Activated CD4-positive, alpha-beta T cell treated with anti-CD3 and anti-CD28 coated beads, Interleukin-2, amount 10 ng/mL, durations not matched to agents 24 days and 14 days (primary cell): ENCODE data around the gene SLC18A2. TPM values are rescaled to one million over a fixed set of nuclear protein-coding genes. Genes with fewer than 3 reads are reported as not detected.
"Not testable (repeated sequence)": the region's sequence is repeated elsewhere in the genome, so short reads cannot be mapped to it uniquely, and the experiment has no call there.

Experiments
- DNase-seq: peaks from one replicate; pipeline ENCODE4 v3.0.0; 2022
- H3K27ac Mint-ChIP-seq: one replicate; pipeline ENCODE4 v1.8.0; 2022; ENCODE audit warnings: mild to moderate bottlenecking, mixed read lengths
- H3K27me3 Mint-ChIP-seq: one replicate; pipeline ENCODE4 v1.8.0; 2022; ENCODE audit warnings: mixed read lengths
- H3K36me3 Mint-ChIP-seq: one replicate; pipeline ENCODE4 v1.8.0; 2022; ENCODE audit warnings: low read depth, mild to moderate bottlenecking, mixed read lengths
- H3K4me1 Mint-ChIP-seq: one replicate; pipeline ENCODE4 v1.8.0; 2021; ENCODE audit warnings: mixed read lengths
- H3K4me3 Mint-ChIP-seq: one replicate; pipeline ENCODE4 v1.8.0; 2022; ENCODE audit warnings: mild to moderate bottlenecking, moderate library complexity, mixed read lengths
- H3K9me3 Mint-ChIP-seq: one replicate; pipeline ENCODE4 v1.8.0; 2021; ENCODE audit warnings: mixed read lengths
- intact Hi-C: fragments of 100-400 bp; cut with micrococcal nuclease; formaldehyde crosslinking; loops from one replicate; pipeline ENCODE4 v1.15.1; 2023
- total RNA-seq: library from RNA; stranded (reverse); gene quantifications from 2 replicates; pipeline ENCODE4 v1.2.3, GENCODE V29; 2022

Gene SLC18A2
- total RNA-seq, 1 donor from 2014 or later: not detected

DNA sequence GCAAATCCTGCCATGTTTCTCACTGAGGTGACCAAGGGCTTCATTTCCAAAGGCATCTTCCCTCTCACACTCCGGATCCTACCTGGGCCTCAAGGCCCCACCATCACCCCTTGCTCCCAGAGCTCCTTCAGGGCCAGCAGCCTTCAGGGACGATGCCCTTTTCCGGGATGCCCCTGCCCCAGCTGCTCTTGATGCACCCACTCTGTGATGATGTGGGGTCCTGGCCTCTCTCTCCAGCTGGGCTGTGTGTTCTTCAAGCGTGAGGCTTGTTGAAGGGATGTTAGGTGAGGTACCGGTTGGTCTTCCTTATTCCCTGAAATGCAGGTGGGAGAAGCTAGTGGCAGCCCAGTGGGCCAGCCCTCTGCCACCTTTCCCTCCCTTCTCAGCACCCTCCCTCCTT is 18.4 kb upstream of the SLC18A2 start:
- Mint-ChIP-seq H3K36me3 (no peaks in the 10 kb centered on the region), H3K4me3 (no peak overlapping the region), H3K9me3 (no peaks in the 10 kb centered on the region), H3K27ac (no peak overlapping the region), H3K4me1 (no peaks in the 10 kb centered on the region), H3K27me3 (peaks cover 9% of the 10 kb centered on the region)
- intact Hi-C loops: no loop called here
- no peak for DNase-seq

DNA sequence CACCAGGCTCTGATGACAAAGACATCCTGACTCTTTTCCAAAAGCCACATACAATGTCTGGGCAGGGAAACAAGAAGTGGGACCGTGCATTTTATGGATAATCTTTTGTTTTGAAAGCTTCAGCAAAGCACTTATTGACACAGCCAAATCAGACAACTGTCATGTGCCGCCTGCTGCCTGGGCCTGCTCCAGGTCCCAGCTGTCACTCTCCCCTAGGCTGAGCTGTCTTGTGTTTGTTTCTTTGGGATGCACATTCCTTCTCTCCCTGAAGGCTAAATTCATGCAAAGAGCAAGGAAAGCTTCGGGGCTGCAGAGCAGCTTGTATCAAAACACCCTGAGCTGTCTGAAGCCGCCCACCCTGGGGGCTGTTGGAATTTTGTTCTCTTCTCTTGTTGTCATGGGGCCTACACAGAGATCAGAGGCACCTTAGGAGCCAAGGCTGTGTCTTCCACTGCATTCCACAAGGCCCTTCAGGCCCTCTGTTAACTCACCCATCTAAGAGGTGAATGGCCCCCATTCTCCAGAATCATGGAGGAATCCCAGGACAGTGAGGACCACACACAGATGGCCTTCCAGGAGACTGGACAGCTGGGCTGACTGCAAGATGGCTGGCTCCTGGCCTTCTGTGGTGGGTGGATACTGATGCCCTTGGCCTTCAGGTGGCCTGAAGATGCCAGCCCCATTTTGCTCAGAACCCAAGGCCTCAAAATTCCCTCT is 17.8 kb upstream of the SLC18A2 start:
- Mint-ChIP-seq H3K4me1 (no peaks in the 10 kb centered on the region), H3K27me3 (peaks cover 4% of the 10 kb centered on the region), H3K27ac (no peak overlapping the region), H3K9me3 (no peaks in the 10 kb centered on the region), H3K4me3 (no peak overlapping the region), H3K36me3 (no peaks in the 10 kb centered on the region)
- intact Hi-C loops: no loop called here
- DNase-seq: no peak

DNA sequence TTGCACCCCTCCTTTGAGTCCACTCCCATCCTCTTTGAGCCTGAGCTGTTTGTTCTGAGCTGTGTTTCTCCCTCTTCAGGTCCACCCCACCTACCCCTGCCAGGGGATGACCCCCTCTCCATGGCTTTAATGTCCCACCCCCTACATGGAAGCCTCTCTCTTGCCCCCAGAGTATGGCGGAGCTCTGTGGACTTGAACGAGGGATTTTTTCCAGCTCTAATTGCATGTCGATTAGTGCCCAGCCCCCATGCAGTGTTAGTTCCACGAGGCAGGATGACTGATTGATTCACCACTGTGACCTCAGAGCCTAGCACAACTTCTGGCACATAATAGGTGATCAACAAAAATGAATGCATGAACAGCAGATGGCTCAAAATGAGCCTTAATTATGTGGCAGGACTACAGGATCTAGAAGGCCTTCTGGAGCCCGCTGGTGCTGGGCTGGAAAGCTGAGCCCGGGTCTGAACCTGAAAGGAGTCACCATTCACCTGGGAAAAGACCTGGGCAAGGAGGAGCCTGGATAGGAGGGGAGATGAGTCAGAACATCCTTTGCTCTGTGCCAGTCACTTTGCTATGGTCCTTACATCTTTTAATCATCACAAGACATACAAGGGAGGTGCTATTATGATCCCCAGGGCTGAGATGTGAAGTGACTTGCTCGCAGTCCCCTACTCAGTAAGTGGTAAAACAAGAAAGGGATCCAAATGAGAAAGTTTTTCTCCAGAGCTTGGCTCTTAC is 17.1 kb upstream of the SLC18A2 start:
- Mint-ChIP-seq H3K9me3 (no peaks in the 10 kb centered on the region), H3K36me3 (no peaks in the 10 kb centered on the region), H3K4me3 (no peak overlapping the region), H3K27me3 (peaks cover 3% of the 10 kb centered on the region), H3K4me1 (no peaks in the 10 kb centered on the region), H3K27ac (no peak overlapping the region)
- intact Hi-C loops: no loop called here
- no peak for DNase-seq

DNA sequence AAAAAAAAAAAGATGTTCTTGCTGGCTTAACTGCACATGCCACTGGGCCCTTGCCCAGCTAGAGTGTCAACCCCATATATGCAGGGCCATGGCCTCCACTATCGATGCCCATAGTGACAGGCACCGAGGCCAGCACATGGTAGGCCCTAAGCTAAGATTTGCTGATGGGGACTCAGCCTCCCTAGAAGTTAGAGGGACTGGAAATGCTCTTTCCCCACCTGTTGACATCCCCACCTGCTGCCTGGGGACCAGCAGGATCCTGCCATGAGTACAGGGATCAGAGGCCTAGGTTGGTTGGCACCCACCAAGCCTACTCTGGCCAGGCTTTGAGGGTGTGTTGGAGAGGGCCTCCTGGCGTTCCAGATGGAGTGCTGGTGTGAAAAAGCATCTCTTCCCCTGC is 16.0 kb upstream of the SLC18A2 start:
- no peak overlapping the region for H3K27ac Mint-ChIP-seq

DNA sequence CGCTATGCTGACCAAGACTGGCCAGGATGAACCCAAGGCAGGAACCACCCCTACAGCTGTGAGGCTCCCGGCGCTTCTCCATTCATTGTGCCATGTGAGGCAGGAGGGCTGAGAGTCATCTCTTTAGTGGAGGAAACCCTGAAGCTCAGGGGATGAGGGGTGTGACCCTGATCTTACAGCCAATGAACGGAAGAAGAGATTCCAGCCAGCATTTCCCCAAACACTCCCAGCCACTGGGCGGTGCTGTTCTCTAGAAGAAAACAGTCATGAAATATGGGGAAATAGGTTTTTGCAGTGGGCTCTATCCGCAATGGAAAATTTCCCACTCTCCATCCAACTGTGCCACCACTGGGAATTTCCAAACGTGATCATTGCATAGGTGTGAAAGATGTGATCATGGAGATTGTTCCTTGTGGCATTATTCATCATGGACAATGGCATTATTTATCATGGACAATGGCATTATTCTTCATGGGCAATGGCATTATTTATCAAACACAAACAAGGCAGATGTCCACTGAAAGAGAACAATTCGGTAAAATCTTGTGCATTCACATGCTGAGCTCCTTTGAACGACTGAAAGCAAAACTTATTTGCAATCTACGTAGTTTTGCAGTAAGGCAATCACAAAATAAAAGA is 14.0 kb upstream of the SLC18A2 start:
- no peaks in the 10 kb centered on the region for H3K36me3 Mint-ChIP-seq
- peaks cover 13% of the 10 kb centered on the region for H3K27me3 Mint-ChIP-seq
- no peak overlapping the region for H3K4me3 Mint-ChIP-seq
- H3K9me3 Mint-ChIP-seq: no peaks in the 10 kb centered on the region
- H3K27ac Mint-ChIP-seq: no peak overlapping the region
- H3K4me1 Mint-ChIP-seq: no peaks in the 10 kb centered on the region
- intact Hi-C loops: no loop called here
- no peak for DNase-seq

More for the DNA sequence above, 16.0 kb upstream of the SLC18A2 start:
- no peak for DNase-seq
- H3K4me3 Mint-ChIP-seq: no peak overlapping the region
- no peaks in the 10 kb centered on the region for H3K4me1 Mint-ChIP-seq
- no peaks in the 10 kb centered on the region for H3K36me3 Mint-ChIP-seq
- intact Hi-C loops: no loop called here
- peaks cover 3% of the 10 kb centered on the region for H3K27me3 Mint-ChIP-seq
- no peaks in the 10 kb centered on the region for H3K9me3 Mint-ChIP-seq

DNA sequence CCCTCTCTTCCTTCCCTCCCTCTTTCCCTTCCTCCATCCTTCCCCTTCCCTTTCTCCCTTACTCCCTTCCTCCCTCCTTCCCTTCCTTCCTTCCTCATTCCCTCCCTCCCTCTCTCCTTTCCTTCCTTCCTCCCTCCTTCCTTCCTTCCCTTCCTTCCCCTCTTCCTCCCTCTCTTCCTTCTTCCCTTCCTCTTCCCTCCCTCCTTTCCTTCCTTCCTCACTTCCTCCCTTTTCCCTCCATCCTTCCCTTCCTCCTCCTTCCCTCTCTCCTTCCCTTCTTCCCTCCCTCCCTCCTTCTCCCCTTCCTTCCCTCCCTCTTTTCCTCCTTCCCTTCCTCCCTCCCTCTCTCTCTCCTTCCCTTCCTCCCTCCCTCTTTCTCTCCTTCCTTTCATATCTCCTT is 12.7 kb upstream of the SLC18A2 start:
- H3K9me3 Mint-ChIP-seq: no peaks in the 10 kb centered on the region
- no peak for DNase-seq
- no peaks in the 10 kb centered on the region for H3K4me1 Mint-ChIP-seq
- H3K36me3 Mint-ChIP-seq: no peaks in the 10 kb centered on the region
- H3K27me3 Mint-ChIP-seq: peaks cover 17% of the 10 kb centered on the region
- H3K4me3 Mint-ChIP-seq: no peak overlapping the region
- no peak overlapping the region for H3K27ac Mint-ChIP-seq
- intact Hi-C loops: no loop called here

DNA sequence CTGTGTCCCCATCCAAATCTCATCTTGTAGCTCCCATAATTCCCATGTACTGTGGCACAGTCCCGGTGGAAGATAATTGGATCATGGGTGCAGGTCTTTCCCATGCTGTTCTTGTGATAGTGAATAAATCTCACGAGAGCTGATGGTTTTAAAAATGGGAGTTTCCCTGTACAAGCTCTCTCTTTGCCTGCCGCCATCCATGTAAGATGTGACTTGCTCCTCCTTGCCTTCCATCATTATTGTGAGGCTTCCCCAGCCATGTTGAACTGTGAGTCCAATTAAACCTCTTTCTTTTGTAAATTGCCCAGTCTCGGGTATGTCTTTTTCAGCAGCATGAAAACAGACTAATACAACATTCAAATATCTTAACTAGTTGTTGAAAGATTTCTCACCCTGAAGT is 10.8 kb upstream of the SLC18A2 start:
- intact Hi-C loops, H3K36me3 Mint-ChIP-seq, H3K27ac Mint-ChIP-seq, H3K9me3 Mint-ChIP-seq, H3K4me3 Mint-ChIP-seq, DNase-seq, H3K4me1 Mint-ChIP-seq: not testable (repeated sequence)
- peaks cover 26% of the 10 kb centered on the region for H3K27me3 Mint-ChIP-seq

DNA sequence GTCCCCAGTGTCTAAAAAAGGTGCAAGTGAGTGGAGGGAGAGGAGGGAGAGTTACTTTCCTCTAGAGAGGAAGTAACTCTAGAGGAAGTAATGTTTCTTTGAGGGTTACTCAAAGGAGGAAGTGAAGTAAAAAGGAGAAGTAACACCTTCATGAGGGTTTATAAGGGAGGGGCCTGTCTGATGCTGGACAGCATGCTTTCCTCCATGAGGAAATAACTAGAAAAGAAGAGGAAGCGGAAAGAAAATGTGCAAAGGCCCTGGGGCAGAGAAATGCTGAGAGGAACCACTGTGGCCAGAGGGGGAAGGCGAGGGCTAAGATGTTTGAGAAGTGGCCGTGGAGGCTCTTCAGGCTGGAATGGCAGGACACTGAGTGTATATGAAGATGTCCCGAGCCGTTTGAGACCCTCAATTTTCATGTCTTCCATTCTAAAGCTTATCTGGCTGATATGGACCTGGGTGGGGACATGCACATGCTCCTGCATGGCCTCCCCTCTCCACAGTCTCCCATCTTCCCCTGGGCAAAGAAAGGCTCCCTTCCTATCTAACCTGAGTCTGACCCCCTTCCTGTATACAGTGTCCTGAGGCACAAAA is 3.4 kb upstream of the SLC18A2 start:
- intact Hi-C loops: no loop called here
- H3K36me3 Mint-ChIP-seq: no peaks in the 10 kb centered on the region

DNA sequence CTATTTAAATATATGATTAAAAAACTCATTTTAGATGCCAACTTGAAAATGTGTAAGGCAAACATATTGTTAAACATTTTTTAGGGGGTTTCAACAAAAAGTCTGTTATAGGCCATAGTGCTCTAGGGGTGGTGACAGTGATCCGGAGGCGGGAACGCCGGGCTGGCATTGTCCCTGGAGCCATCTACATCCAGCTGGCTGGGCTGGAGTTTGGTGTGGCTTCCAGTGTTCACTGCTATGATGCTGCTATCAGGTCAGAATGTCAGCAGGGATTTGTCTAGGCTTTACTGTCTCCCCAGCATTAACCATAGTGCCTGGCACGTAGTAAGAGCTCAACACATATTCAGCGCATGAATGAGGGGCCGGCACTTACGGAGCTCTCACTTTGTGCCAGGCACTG is 1.9 kb upstream of the SLC18A2 start:
- intact Hi-C loops: no loop called here
- peaks cover 42% of the 10 kb centered on the region for H3K27me3 Mint-ChIP-seq

More for the DNA sequence above, 3.4 kb upstream of the SLC18A2 start:
- H3K4me1 Mint-ChIP-seq: no peaks in the 10 kb centered on the region
- no peaks in the 10 kb centered on the region for H3K9me3 Mint-ChIP-seq
- H3K27ac Mint-ChIP-seq: no peak overlapping the region
- peaks cover 34% of the 10 kb centered on the region for H3K27me3 Mint-ChIP-seq
- no peak for DNase-seq
- H3K4me3 Mint-ChIP-seq: no peak overlapping the region

DNA sequence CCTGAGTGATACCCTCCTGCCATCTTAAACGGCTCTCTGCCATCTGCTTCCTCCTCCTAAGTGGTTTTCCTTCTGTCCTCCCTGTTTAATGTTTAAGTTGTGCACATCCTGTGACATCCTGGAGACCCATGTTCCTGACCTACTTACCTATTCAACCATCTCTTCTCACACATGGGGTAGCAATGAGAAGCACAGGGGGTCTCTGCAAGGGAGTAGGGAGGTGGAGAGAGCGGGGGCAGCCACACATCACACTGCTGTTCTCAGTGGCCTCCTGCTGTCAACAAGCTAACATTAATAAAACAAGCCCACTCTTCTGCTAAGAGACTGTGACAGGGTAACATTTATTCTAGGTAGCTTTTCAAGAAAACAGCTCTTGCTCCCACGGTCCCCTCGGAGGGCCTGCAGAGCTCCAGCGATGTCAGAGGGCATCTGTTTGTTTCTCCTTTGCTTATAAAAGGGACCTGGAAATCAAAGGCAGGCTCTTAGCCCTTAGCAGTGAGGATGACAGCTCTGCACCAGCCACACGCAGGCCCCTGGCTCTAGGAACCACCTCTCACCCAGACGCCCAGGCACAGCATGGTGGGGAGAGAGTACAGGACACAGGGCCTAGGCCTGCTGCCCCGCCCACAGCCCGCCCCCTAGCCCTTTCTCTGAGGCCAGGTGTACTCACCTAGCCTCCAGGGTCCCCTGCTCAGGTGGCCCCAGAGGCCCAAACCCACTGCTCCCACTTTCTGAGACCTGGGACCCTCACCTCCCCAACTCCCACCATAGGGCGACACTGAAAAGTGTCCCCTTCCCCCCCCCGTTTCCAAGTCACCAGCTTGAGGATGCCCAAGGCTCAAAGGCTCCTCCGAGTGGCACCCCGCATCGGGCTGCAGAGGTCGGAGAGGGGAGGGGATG is 943 bp upstream of the SLC18A2 start:
- no peaks in the 10 kb centered on the region for H3K4me1 Mint-ChIP-seq
- no peak overlapping the region for H3K27ac Mint-ChIP-seq
- H3K36me3 Mint-ChIP-seq: no peaks in the 10 kb centered on the region
- intact Hi-C loops: no loop called here
- no peak for DNase-seq
- H3K9me3 Mint-ChIP-seq: no peaks in the 10 kb centered on the region
- no peak overlapping the region for H3K4me3 Mint-ChIP-seq
- peaks cover 40% of the 10 kb centered on the region for H3K27me3 Mint-ChIP-seq

More for the DNA sequence above, 1.9 kb upstream of the SLC18A2 start:
- no peaks in the 10 kb centered on the region for H3K36me3 Mint-ChIP-seq
- H3K9me3 Mint-ChIP-seq: no peaks in the 10 kb centered on the region
- H3K4me3 Mint-ChIP-seq: no peak overlapping the region
- no peaks in the 10 kb centered on the region for H3K4me1 Mint-ChIP-seq
- no peak overlapping the region for H3K27ac Mint-ChIP-seq
- DNase-seq: no peak

DNA sequence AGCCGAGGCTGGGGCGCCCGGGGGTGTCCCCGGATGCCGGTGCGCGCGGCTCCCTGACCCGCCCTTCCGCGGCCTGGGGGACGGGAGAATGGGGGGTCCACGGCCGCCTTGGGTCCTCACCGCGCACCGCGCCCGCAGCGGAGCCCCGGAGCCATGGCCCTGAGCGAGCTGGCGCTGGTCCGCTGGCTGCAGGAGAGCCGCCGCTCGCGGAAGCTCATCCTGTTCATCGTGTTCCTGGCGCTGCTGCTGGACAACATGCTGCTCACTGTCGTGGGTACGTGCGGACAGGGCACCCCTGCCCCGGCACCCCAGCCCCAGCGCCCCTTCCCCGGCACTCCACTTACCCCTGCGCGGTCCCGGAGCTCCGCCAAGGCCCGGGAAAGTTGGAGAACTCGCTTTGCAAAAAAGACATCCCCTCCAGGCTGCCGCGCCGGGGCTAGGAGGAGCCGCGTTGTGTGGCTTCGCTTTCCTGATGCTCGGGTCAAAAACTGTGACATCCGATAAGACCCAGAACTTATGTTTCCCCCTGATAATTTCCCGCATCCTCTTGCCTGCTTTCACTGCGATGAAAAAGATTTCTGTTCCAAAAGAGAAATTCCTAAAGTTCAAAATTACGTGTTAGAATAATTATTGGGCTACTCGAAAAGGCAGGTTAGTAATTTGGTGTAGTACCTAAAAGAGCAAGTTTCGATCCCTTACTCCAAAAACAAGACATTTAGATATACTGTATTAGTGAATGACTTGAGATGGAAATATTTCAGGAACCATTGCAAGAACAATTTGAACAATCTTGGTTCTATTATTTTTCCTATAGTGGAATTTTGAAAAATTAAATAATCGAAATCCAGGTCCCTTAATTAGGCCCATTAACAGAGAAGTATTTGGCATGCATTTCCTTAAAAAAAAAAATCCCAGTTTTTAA is 888 bp downstream of the SLC18A2 start:
- no peaks in the 10 kb centered on the region for H3K4me1 Mint-ChIP-seq
- no peak overlapping the region for H3K27ac Mint-ChIP-seq
- intact Hi-C loops: no loop called here
- H3K4me3 Mint-ChIP-seq: peak overlapping the region; percentile 30
- H3K36me3 Mint-ChIP-seq: no peaks in the 10 kb centered on the region
- peaks cover 39% of the 10 kb centered on the region for H3K27me3 Mint-ChIP-seq
- H3K9me3 Mint-ChIP-seq: no peaks in the 10 kb centered on the region
- DNase-seq: no peak

DNA sequence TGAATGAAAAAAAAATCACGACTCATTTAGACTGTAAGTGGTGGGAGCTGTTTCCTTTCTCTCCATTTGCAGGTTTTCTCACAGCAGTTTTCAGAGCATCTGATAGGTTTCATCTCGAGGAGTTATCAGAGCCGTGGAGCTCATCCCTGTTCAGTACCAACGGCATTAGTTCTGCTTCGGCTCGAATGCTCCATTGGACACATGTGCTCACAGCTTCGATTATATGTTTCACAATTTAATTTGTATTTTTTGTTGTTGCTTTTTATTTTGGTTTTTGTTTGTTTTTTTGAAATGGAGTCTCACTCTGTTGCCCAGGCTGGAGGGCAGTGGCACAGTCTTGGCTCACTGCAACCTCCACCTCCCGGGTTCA is 1.5 kb downstream of the SLC18A2 start:
- peaks cover 42% of the 10 kb centered on the region for H3K27me3 Mint-ChIP-seq
- intact Hi-C loops: no loop called here

More for the DNA sequence above, 1.5 kb downstream of the SLC18A2 start:
- Mint-ChIP-seq H3K4me1 (no peaks in the 10 kb centered on the region), H3K27ac (no peak overlapping the region), H3K4me3 (no peak overlapping the region), H3K36me3 (no peaks in the 10 kb centered on the region), H3K9me3 (no peaks in the 10 kb centered on the region)
- DNase-seq: no peak
